Measurements from ENCODE around the gene PAX3.

GRCh38 chr2:222256250-222256649, 42.5 kb downstream of the PAX3 start:
- TF ChIP-seq TAF1 (IDR thresholded peaks at IDR 0.05; ENCODE audit: low read depth) (no peak), REST (IDR thresholded peaks at IDR 0.05; ENCODE audit: low read depth) (no peak), USF1 (IDR thresholded peaks at IDR 0.05) (no peak), RAD21 (IDR thresholded peaks at IDR 0.05; ENCODE audit: low read depth) (no peak), EGR1 (IDR thresholded peaks at IDR 0.05) (no peak), NFIC (IDR thresholded peaks at IDR 0.05) (no peak), CEBPB (IDR thresholded peaks at IDR 0.05) (no peak), ZBTB7A (IDR thresholded peaks at IDR 0.05; ENCODE audit: low read depth) (no peak), FOXM1 (IDR thresholded peaks at IDR 0.05; ENCODE audit: borderline replicate concordance, low read depth) (no peak)
